ENCODE results near the gene SMARCD3.

SMARCD3 gene

DNA sequence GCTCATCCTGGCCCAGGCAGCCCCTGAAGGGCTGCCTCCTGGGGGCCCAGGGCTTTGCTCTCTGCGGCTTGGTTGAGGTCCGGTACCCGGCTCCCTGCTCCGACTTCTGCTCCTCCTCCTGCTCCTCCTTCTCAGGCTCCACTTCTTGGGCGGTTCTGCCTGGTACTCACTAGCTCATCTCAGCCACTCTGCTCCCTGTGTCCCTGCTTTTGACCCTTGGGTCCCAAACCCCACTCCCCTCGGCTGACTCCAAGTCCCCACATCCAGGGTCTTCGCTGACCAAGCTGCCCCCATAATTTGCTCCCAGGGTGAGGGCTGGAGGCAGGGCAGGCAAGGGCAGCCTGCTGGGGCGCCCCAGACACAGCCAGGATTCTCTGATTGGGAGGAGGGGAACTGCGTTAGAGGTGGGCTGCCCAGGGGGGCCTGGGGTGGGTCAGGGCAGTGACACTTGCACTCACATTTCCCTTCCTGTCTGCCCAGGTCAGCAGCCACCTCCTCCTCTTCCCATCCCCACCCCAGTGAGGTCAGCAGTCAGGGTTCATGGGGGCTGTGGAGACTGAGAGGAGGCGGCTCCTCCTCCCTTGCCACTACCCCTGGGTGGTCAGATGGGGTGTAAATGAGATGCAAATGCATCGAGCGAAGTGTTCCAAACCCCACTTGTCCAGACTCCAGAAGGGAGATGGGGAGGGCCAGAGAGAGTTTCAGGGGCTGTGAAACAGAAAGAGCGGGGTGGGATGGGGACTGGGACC, 2.2 kb downstream of the SMARCD3 start:
- TF ChIP-seq, protein P1, sequence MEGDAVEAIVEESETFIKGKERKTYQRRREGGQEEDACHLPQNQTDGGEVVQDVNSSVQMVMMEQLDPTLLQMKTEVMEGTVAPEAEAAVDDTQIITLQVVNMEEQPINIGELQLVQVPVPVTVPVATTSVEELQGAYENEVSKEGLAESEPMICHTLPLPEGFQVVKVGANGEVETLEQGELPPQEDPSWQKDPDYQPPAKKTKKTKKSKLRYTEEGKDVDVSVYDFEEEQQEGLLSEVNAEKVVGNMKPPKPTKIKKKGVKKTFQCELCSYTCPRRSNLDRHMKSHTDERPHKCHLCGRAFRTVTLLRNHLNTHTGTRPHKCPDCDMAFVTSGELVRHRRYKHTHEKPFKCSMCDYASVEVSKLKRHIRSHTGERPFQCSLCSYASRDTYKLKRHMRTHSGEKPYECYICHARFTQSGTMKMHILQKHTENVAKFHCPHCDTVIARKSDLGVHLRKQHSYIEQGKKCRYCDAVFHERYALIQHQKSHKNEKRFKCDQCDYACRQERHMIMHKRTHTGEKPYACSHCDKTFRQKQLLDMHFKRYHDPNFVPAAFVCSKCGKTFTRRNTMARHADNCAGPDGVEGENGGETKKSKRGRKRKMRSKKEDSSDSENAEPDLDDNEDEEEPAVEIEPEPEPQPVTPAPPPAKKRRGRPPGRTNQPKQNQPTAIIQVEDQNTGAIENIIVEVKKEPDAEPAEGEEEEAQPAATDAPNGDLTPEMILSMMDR (IDR thresholded peaks at IDR 0.05; ENCODE audit: control insufficient read depth, insufficient read depth, low read depth, low read length, missing control alignments), result no peak

DNA sequence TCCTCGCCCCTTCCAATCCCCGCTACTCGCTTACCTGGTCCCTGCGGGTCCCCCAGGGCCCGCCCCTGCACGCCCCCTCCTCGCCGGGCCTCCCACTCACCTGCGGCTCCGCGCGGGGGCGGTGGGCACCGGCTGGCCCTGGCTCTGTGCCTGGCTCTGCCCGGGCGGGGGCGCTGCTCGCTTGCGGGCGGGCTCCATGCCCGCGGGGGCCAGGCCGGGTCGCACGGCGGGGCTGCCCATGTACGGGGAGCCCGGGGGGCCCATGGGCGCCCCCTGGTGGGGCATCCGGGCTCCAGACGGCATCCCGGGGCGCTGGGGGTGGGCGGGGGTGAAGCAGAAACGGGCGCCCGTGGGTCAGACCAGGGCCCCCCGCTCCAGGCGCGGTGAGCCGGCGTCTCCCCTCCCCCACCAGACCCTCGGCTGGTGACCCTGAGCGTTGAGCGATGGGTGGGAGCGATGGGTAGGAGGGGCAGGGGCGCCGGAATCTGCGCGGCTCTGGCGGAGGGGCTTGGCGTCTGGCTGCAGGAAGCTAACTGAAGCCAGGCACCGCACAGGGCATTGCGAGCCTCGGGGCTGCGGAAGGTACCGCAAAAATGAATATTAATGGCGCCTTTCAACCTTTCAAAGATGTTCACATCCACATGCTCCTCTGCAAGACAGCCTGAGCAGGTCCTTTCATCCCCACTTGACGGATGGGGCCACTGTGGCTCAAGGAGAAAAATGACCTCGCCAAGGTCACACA, 3.0 kb downstream of the SMARCD3 start:
- DNase-seq (ENCODE audit: low read depth), result no peak
- TF ChIP-seq, protein P1 (IDR thresholded peaks at IDR 0.05; ENCODE audit: control insufficient read depth, insufficient read depth, low read depth, low read length, missing control alignments), result peak; percentile 39
- H3K4me3 ChIP-seq (ENCODE audit: control insufficient read depth, low read depth, low read length), result peak overlapping the region; percentile 33

More for the DNA sequence above, 2.2 kb downstream of the SMARCD3 start:
- peak overlapping the region; percentile 81 for H3K4me3 ChIP-seq (ENCODE audit: control insufficient read depth, low read depth, low read length)
- DNase-seq (ENCODE audit: low read depth), result no peak

DNA sequence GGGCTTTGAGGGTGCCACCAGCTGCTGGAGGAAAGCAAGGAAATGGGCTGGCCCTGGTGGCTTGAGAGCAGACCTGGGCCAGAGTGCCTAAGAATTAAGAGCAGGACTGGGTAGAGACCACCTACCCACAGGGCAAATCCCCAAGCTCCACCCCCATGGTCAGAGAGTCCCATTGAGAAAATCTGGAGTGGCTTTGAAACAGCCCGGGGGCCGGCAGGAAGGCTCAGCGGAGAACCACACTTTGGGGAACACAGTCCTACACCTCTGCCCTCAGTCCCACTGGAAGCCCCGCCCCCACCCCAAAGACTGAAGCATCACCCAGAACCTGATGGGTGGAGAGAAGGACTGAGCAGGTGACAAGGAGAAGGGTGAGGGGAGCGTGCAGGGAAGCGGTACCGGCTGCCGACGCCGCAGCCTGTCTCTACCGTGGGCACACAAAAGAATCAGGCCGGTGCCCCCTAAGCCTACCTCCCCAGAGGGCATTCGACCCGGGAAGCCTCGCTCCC, 3.6 kb downstream of the SMARCD3 start:
- TF ChIP-seq, protein P1 (IDR thresholded peaks at IDR 0.05; ENCODE audit: control insufficient read depth, insufficient read depth, low read depth, low read length, missing control alignments), result no peak
- peak overlapping the region; percentile 12 for H3K4me3 ChIP-seq (ENCODE audit: control insufficient read depth, low read depth, low read length)
- no peak for DNase-seq (ENCODE audit: low read depth)

DNA sequence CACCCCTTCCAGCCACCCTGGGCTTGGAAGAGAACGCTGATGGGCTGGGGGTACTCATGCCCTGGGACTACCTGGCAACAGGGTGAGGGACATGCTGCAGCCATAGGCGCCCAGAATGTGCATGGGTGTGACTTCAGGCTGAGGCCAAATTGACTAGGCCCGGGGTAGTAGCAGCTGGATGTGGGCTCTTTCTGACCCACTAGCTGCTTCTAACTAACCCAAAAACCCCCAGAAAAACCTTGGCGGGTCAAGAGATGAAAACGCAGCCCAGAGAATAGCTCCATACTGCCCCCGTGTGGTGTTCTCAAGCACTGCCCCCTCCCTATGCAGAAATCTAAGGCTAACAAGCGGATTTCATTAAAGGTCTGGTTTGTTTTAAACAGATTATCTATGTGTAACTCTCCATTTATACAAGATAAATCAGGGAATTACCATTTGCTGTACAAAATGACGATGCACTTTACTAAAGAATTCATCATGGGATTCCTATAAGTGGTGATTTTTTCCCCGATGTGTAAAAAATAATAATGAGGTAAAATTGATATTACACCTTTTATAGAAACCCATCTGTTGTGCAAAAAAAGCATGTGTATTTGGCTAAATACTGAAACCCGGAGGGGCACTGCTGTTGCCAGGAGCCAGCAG, 4.2 kb downstream of the SMARCD3 start:
- no peak overlapping the region for H3K4me3 ChIP-seq (ENCODE audit: control insufficient read depth, low read depth, low read length)
- TF ChIP-seq, protein P1 (IDR thresholded peaks at IDR 0.05; ENCODE audit: control insufficient read depth, insufficient read depth, low read depth, low read length, missing control alignments), result peak; percentile 92

DNA sequence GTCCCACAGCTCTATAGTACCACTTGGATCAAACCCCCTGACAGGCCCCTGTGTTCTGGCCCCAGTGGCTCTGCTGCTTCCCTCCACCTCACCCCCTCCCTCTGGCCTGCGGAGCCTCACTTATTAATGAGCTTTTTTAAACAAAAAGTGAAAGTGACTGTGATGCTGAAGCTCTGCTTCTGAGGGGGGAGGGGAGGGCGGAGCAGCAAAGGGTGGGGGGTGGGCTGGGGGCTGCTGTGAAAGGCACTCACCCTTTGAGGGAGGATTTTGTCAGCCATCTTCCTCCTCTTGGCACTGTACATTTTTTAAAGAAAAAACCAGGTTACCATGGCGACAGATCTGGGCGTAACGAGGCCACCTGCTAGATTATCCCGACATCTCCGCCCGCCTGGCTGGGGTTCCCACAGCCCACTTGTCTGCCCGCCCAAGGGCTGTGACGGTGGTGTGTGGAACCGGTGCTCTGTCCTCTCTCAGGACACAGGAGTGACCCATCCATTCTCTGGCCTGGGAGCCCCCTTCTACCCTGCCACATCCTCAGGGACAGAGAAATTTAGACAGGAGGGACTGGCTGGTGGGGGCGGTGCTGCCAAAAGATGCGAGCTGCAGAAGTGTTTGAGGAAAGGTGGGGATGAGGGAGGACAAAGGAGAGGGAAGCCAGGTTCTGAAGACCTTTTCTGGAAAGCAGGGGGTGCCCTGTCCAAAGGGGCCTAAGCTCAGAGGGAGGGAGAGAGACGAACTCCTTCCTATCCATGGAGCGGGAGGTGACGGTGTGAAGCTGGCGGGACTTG, 4.9 kb downstream of the SMARCD3 start:
- no peak overlapping the region for H3K4me3 ChIP-seq (ENCODE audit: control insufficient read depth, low read depth, low read length)
- TF ChIP-seq, protein P1 (IDR thresholded peaks at IDR 0.05; ENCODE audit: control insufficient read depth, insufficient read depth, low read depth, low read length, missing control alignments), result no peak
- DNase-seq (ENCODE audit: low read depth), result no peak

More for the DNA sequence above, 4.2 kb downstream of the SMARCD3 start:
- DNase-seq (ENCODE audit: low read depth), result no peak

DNA sequence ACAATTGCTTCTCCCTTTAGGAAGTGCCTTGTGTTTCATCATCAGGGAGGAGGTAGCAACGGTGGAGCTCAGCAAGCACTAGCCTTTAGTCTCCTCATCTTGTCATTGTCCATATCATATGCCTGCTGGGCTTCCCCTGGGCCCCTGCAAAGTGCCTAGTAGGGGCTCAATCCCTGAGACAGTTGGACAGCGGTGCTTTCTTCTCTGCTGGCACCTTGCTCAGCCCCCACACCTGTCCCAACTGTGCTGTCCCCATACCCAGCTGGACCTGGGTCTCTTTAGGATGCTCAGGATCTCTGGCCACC, 5.5 kb downstream of the SMARCD3 start:
- TF ChIP-seq, protein P1 (IDR thresholded peaks at IDR 0.05; ENCODE audit: control insufficient read depth, insufficient read depth, low read depth, low read length, missing control alignments), result no peak
- no peak for DNase-seq (ENCODE audit: low read depth)
- H3K4me3 ChIP-seq (ENCODE audit: control insufficient read depth, low read depth, low read length), result no peak overlapping the region

Data from AG09309 (cell line).